ENCODE measurements around the gene GALNT1.

The GALNT1 gene

DNA sequence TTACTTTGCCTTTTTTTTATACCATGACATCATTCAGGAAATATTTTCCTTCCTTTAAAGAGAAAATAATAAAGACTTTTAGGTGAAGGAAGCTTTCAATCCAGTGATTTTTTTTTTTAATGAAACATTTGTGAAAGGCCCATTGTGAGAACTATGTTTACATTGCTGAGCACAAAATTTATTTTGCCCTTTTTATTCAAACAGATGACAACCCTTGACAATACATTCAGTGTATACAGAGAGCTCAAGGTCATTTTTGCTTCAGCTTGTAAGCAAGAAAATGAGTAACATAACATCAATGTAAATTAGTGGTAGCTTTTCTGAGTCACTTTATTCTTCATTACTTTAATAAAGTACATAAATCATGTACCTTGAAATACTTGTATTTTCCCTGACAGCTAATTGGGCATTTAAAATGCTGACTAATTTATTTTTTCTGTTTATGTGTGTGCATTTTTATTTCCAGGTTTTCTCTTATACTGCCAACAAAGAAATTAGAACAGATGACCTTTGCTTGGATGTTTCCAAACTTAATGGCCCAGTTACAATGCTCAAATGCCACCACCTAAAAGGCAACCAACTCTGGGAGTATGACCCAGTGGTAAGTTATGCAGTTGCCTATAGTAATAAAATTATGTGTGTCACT is 121.6 kb downstream of the GALNT1 start:
- Histone ChIP-seq H3K4me3 (ENCODE audit: insufficient read depth, low read depth, low read length, poor library complexity, severe bottlenecking) (no peak overlapping the region), H3K36me3 (ENCODE audit: control insufficient read depth, insufficient read depth, low read length) (no peaks in the 10 kb centered on the region), H3K27me3 (replicated peaks; ENCODE audit: control insufficient read depth, insufficient read depth, low read length, poor library complexity, severe bottlenecking) (no peaks in the 10 kb centered on the region), H3K27ac (ENCODE audit: insufficient read depth, low read length, poor library complexity, severe bottlenecking) (no peak overlapping the region), H3K9me3 (ENCODE audit: control insufficient read depth, low read length) (no peaks in the 10 kb centered on the region), H3K4me1 (ENCODE audit: control insufficient read depth, insufficient read depth, low read length, poor library complexity, severe bottlenecking) (no peaks in the 10 kb centered on the region)
- DNase-seq = no peak

DNA sequence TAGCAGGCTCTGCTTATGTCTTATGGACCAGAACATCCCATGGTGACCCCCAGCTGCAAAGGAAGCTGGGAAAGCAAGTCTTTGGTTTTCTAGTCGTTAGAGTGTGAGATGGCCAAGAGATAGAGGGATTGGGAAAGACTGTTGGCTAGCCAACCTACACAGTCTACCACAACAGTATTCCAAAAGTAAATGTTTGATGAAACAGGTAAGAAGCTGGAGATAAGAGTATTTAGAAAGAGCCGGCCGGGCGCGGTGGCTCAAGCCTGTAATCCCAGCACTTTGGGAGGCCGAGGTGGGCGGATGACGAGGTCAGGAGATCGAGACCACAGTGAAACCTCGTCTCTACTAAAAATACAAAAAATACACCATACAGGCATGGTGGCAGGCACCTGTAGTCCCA is 124.4 kb downstream of the GALNT1 start:
- Histone ChIP-seq H3K27me3 (replicated peaks; ENCODE audit: control insufficient read depth, insufficient read depth, low read length, poor library complexity, severe bottlenecking) (no peaks in the 10 kb centered on the region), H3K27ac (ENCODE audit: insufficient read depth, low read length, poor library complexity, severe bottlenecking) (no peak overlapping the region)
- no peak for DNase-seq

DNA sequence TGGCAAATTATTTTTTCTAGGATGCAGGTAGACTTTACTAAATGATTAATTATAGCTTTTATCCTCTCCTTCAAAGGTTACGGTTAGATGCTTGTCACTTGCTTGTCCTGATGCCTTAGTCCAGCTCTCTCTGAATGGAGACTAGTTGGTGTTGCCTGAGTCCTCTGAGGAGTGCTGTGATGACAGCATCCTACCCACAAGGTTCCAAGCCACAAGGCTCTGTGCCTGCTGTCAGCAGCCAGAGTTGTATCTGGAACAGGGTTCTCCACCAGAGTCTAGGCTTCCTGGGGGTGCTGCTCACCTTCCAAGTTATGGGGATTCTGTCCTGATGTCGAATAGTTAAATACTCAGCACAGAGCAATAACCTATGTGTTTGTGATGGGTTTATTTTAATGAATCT is 125.7 kb downstream of the GALNT1 start:
- no peak for DNase-seq
- no peaks in the 10 kb centered on the region for H3K4me1 ChIP-seq (ENCODE audit: control insufficient read depth, insufficient read depth, low read length, poor library complexity, severe bottlenecking)
- no peaks in the 10 kb centered on the region for H3K9me3 ChIP-seq (ENCODE audit: control insufficient read depth, low read length)
- no peak overlapping the region for H3K4me3 ChIP-seq (ENCODE audit: insufficient read depth, low read depth, low read length, poor library complexity, severe bottlenecking)
- no peak overlapping the region for H3K27ac ChIP-seq (ENCODE audit: insufficient read depth, low read length, poor library complexity, severe bottlenecking)
- no peaks in the 10 kb centered on the region for H3K27me3 ChIP-seq (replicated peaks; ENCODE audit: control insufficient read depth, insufficient read depth, low read length, poor library complexity, severe bottlenecking)
- H3K36me3 ChIP-seq (ENCODE audit: control insufficient read depth, insufficient read depth, low read length) = no peaks in the 10 kb centered on the region

More for the DNA sequence above, 124.4 kb downstream of the GALNT1 start:
- Histone ChIP-seq H3K36me3 (ENCODE audit: control insufficient read depth, insufficient read depth, low read length) (no peaks in the 10 kb centered on the region), H3K4me3 (ENCODE audit: insufficient read depth, low read depth, low read length, poor library complexity, severe bottlenecking) (no peak overlapping the region), H3K4me1 (ENCODE audit: control insufficient read depth, insufficient read depth, low read length, poor library complexity, severe bottlenecking) (no peaks in the 10 kb centered on the region), H3K9me3 (ENCODE audit: control insufficient read depth, low read length) (no peaks in the 10 kb centered on the region)

DNA sequence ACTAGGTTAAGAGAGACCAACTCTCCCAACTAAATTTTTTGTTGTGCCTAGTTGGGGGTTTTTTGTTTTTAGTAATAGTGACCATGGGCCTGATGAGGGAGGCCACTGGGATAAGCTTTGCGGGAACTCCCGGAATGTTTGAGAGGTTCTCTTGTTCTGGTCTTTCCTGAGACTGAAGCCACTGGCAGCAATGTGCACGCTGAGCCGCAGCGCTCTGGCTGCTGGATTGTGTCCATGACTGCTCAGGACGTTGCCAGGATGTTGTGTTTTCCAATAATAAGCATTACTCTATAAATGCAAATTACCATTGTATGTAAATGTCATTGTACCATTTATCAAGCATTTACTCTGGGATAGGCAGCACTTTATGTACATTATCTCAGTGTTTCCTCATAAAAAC is 126.1 kb downstream of the GALNT1 start:
- H3K4me1 ChIP-seq (ENCODE audit: control insufficient read depth, insufficient read depth, low read length, poor library complexity, severe bottlenecking) = no peaks in the 10 kb centered on the region
- no peak for DNase-seq
- no peak overlapping the region for H3K4me3 ChIP-seq (ENCODE audit: insufficient read depth, low read depth, low read length, poor library complexity, severe bottlenecking)
- no peaks in the 10 kb centered on the region for H3K27me3 ChIP-seq (replicated peaks; ENCODE audit: control insufficient read depth, insufficient read depth, low read length, poor library complexity, severe bottlenecking)
- no peaks in the 10 kb centered on the region for H3K36me3 ChIP-seq (ENCODE audit: control insufficient read depth, insufficient read depth, low read length)
- H3K27ac ChIP-seq (ENCODE audit: insufficient read depth, low read length, poor library complexity, severe bottlenecking) = no peak overlapping the region
- no peaks in the 10 kb centered on the region for H3K9me3 ChIP-seq (ENCODE audit: control insufficient read depth, low read length)

DNA sequence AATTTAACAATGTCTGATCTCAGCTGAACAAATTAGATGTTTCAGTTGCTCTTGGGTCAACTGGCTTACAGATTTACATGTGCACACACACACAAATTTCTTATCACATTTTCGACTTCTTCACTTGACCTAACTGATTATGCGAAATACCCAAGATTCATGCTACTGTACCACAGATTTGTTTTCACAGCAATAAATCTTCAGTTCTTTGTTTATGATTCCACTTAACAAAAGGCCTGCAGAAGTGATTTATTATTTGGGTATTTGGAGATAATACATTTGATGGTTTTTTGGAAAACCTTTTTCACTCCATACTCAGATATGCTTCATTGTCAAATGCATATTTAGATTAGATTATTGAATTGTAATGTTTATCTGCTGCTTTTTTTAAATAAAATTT is 129.0 kb downstream of the GALNT1 start:
- Histone ChIP-seq H3K4me1 (ENCODE audit: control insufficient read depth, insufficient read depth, low read length, poor library complexity, severe bottlenecking) (no peaks in the 10 kb centered on the region), H3K4me3 (ENCODE audit: insufficient read depth, low read depth, low read length, poor library complexity, severe bottlenecking) (no peak overlapping the region), H3K36me3 (ENCODE audit: control insufficient read depth, insufficient read depth, low read length) (no peaks in the 10 kb centered on the region), H3K27me3 (replicated peaks; ENCODE audit: control insufficient read depth, insufficient read depth, low read length, poor library complexity, severe bottlenecking) (no peaks in the 10 kb centered on the region), H3K9me3 (ENCODE audit: control insufficient read depth, low read length) (no peaks in the 10 kb centered on the region), H3K27ac (ENCODE audit: insufficient read depth, low read length, poor library complexity, severe bottlenecking) (no peak overlapping the region)
- DNase-seq = no peak

DNA sequence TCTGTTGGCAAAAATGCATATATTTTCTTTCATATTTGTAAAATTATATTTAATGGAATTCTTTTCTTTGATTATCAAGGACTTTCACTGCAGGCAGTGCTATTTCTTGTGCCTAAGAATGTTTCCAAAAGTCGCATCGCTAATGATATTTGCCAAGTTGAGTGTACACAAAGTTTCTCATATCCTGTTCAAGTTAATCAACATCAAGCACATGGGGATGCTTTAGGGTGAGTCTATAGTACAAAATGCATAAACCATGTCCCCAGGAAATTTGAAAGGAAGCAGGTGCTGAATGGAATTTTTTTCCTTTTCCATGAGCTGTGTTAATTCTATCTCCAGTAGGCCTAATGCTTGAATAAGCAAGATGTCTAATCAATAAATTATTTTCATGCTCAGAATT is 129.7 kb downstream of the GALNT1 start:
- Histone ChIP-seq H3K36me3 (ENCODE audit: control insufficient read depth, insufficient read depth, low read length) (no peaks in the 10 kb centered on the region), H3K9me3 (ENCODE audit: control insufficient read depth, low read length) (no peaks in the 10 kb centered on the region), H3K4me3 (ENCODE audit: insufficient read depth, low read depth, low read length, poor library complexity, severe bottlenecking) (no peak overlapping the region), H3K27ac (ENCODE audit: insufficient read depth, low read length, poor library complexity, severe bottlenecking) (no peak overlapping the region), H3K4me1 (ENCODE audit: control insufficient read depth, insufficient read depth, low read length, poor library complexity, severe bottlenecking) (no peaks in the 10 kb centered on the region), H3K27me3 (replicated peaks; ENCODE audit: control insufficient read depth, insufficient read depth, low read length, poor library complexity, severe bottlenecking) (no peaks in the 10 kb centered on the region)
- no peak for DNase-seq

DNA sequence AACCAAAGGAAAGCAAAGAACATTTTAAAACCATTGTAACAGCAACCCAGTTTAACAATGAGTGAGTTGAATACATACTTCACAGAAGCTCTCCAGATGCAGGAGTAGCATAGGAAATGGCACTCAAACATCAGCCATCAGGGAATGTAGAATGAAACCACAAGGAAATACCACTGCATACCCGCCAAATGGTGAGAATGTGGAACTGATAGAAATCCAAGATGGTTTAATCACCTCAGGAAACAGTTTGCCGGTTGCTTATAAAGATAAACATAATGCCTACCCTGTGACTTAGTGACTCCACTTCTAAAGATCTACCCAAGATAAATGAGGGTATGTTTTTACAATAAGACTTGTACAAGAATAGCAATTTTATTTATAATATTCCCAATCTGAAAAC is 132.0 kb downstream of the GALNT1 start:
- Histone ChIP-seq H3K36me3 (ENCODE audit: control insufficient read depth, insufficient read depth, low read length) (no peaks in the 10 kb centered on the region), H3K27me3 (replicated peaks; ENCODE audit: control insufficient read depth, insufficient read depth, low read length, poor library complexity, severe bottlenecking) (no peaks in the 10 kb centered on the region), H3K27ac (ENCODE audit: insufficient read depth, low read length, poor library complexity, severe bottlenecking) (no peak overlapping the region), H3K4me3 (ENCODE audit: insufficient read depth, low read depth, low read length, poor library complexity, severe bottlenecking) (no peak overlapping the region), H3K4me1 (ENCODE audit: control insufficient read depth, insufficient read depth, low read length, poor library complexity, severe bottlenecking) (no peaks in the 10 kb centered on the region), H3K9me3 (ENCODE audit: control insufficient read depth, low read length) (no peaks in the 10 kb centered on the region)
- no peak for DNase-seq

DNA sequence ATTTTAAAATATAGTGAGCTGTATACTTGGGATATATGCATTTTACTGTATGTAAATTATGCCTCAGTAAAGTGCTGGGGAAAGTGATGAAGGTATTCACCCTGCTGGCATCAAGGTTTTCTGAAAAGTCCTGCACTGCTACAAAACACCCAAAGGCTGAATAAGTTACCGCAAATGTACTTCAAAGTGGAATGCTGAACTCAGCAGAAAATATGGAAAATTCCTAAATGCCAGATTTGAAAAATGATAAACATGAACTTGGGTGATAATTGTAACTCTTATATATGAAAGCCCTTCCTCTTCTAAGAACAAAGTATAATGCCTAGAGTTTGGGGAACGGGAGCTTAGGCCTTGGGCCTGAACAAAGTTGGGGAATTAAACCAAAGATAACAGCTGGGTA is 133.0 kb downstream of the GALNT1 start:
- H3K27ac ChIP-seq (ENCODE audit: insufficient read depth, low read length, poor library complexity, severe bottlenecking) = no peak overlapping the region
- no peaks in the 10 kb centered on the region for H3K36me3 ChIP-seq (ENCODE audit: control insufficient read depth, insufficient read depth, low read length)
- H3K4me1 ChIP-seq (ENCODE audit: control insufficient read depth, insufficient read depth, low read length, poor library complexity, severe bottlenecking) = no peaks in the 10 kb centered on the region
- H3K9me3 ChIP-seq (ENCODE audit: control insufficient read depth, low read length) = no peaks in the 10 kb centered on the region
- DNase-seq = no peak
- H3K27me3 ChIP-seq (replicated peaks; ENCODE audit: control insufficient read depth, insufficient read depth, low read length, poor library complexity, severe bottlenecking) = no peaks in the 10 kb centered on the region
- no peak overlapping the region for H3K4me3 ChIP-seq (ENCODE audit: insufficient read depth, low read depth, low read length, poor library complexity, severe bottlenecking)

DNA sequence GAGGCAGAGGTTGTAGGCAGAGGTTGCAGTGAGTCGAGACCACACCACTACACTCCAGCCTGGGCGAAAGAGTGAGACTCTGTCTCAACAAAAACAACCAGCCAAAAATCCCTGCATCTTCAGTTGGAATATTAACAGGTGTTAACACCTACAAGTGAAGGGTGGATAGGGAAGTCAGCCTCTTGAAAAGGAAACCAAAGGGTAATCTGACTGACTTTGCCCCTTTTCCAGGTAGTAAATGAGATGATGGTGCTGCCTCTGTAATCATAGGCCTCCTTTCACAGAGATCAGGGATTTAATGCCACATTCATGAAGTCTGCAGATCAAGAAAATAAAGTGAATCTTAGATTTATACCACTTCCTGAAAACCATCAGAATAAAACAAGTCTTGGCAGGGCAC is 133.6 kb downstream of the GALNT1 start:
- DNase-seq = no peak

DNA sequence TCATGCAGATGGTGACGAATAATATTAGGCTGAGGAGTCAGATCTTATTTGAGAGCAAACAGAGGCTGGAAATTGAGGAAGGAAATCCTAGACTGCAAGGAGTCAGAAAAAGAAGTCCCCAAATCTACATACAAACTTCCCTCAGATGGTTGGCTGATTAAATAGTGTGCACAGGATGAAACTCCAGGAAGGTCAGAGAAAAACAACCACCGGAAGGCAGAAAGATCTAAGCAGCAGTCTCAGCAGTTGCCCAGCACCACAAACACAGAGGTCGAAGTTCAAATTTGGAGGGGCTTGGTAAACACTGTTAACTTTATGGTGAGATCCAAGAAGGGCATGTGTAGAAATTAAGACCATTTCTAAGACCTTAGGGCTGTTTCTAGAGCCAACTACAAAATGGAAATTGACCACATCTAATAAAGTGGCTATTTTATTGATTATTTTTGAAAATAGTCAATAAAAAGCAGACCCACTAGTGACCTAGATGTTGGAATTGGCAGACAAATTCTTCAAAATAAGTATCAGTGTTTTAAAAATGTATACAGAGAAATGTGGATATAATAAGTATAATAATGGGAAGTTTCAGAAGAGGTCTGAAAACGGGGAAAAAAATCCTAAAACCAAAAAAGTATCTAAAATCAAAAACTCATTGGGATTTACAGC is 134.8 kb downstream of the GALNT1 start:
- no peak for DNase-seq
- H3K36me3 ChIP-seq (ENCODE audit: control insufficient read depth, insufficient read depth, low read length) = no peaks in the 10 kb centered on the region
- no peak overlapping the region for H3K27ac ChIP-seq (ENCODE audit: insufficient read depth, low read length, poor library complexity, severe bottlenecking)
- no peaks in the 10 kb centered on the region for H3K27me3 ChIP-seq (replicated peaks; ENCODE audit: control insufficient read depth, insufficient read depth, low read length, poor library complexity, severe bottlenecking)
- H3K9me3 ChIP-seq (ENCODE audit: control insufficient read depth, low read length) = no peaks in the 10 kb centered on the region
- no peak overlapping the region for H3K4me3 ChIP-seq (ENCODE audit: insufficient read depth, low read depth, low read length, poor library complexity, severe bottlenecking)
- no peaks in the 10 kb centered on the region for H3K4me1 ChIP-seq (ENCODE audit: control insufficient read depth, insufficient read depth, low read length, poor library complexity, severe bottlenecking)

More for the DNA sequence above, 133.6 kb downstream of the GALNT1 start:
- no peaks in the 10 kb centered on the region for H3K4me1 ChIP-seq (ENCODE audit: control insufficient read depth, insufficient read depth, low read length, poor library complexity, severe bottlenecking)
- H3K36me3 ChIP-seq (ENCODE audit: control insufficient read depth, insufficient read depth, low read length) = no peaks in the 10 kb centered on the region
- no peaks in the 10 kb centered on the region for H3K9me3 ChIP-seq (ENCODE audit: control insufficient read depth, low read length)
- no peaks in the 10 kb centered on the region for H3K27me3 ChIP-seq (replicated peaks; ENCODE audit: control insufficient read depth, insufficient read depth, low read length, poor library complexity, severe bottlenecking)
- no peak overlapping the region for H3K4me3 ChIP-seq (ENCODE audit: insufficient read depth, low read depth, low read length, poor library complexity, severe bottlenecking)
- no peak overlapping the region for H3K27ac ChIP-seq (ENCODE audit: insufficient read depth, low read length, poor library complexity, severe bottlenecking)
